Activated naive CD4-positive, alpha-beta T cell treated with anti-CD3 and anti-CD28 coated beads, Interleukin-2, amount 50 U/mL, for 72 hours (primary cell): ENCODE results near the gene COMMD3. TPM values are rescaled to one million over a fixed set of nuclear protein-coding genes. Genes with fewer than 3 reads are reported as not detected.

Experiments used
- ATAC-seq, 2 donors: fragments of 150-1000 bp; cut with Tn5 transposase; 2 replicates each; pipeline ENCODE4 v1.10.0; 2021; ENCODE audit warnings: mild to moderate bottlenecking in 2 of 2, moderate library complexity in 2 of 2
- DNase-seq, 2 donors: peaks; one replicate each; pipeline ENCODE4 v3.0.0; 2021 to 2022; ENCODE audit warnings: low spot score in 2 of 2
- H3K27ac Mint-ChIP-seq, 2 donors: one replicate each; pipeline ENCODE4 v1.8.0; 2022; ENCODE audit warnings: mild to moderate bottlenecking in 2 of 2, mixed read lengths in 2 of 2
- H3K36me3 Mint-ChIP-seq, 2 donors: one replicate each; pipeline ENCODE4 v1.8.0; 2022; ENCODE audit warnings: mixed read lengths in 2 of 2
- H3K9me3 Mint-ChIP-seq, 2 donors: one replicate each; pipeline ENCODE4 v1.8.0; 2022; ENCODE audit warnings: mixed read lengths in 2 of 2
- total RNA-seq, 2 donors: library from RNA; stranded (reverse); gene quantifications; one replicate each; pipeline ENCODE4 v1.2.3, GENCODE V29; 2022

Gene COMMD3
- total RNA-seq, 2 donors from 2014 or later, result 57.3 to 91.3 TPM

DNA sequence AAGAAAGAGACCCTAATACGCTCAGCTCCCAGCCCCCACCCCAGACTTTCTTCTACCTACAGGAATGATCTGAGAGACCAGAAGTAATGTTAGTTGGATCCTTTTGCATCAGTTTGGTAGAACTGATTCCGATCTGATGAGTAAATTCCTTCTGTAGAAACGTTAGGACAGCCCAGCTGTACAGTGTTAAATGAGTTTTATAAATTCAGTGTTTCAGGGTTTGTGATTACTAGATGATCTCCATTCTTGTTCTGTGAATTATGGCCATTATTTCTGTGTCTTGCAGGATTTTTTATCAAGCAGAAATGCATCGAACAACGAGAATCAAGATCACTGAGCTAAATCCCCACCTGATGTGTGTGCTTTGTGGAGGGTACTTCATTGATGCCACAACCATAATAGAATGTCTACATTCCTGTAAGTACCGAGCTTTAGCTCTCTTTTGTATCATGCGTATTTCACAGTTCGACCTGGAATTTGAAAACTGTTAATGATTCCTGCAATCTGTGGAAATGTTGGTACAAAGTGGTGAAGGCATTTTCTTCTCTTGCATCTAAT is 10.0 kb downstream of the COMMD3 start:
- Mint-ChIP-seq H3K36me3 (peaks cover 11 to 31% of the 10 kb centered on the region in 2 donors), H3K27ac (no peak overlapping the region), H3K9me3 (no peaks in the 10 kb centered on the region)
- ATAC-seq (no peak), DNase-seq (no peak)

DNA sequence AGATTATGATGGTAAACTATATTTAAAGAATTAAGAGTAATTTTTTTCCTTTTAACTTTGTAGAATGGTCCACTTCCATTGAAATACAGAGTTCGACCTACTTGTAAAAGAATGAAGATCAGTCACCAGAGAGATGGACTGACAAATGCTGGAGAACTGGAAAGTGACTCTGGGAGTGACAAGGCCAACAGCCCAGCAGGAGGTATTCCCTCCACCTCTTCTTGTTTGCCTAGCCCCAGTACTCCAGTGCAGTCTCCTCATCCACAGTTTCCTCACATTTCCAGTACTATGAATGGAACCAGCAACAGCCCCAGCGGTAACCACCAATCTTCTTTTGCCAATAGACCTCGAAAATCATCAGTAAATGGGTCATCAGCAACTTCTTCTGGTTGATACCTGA is 13.0 kb downstream of the COMMD3 start:
- ATAC-seq (no peak), DNase-seq (no peak)
- Mint-ChIP-seq H3K27ac (no peak overlapping the region), H3K36me3 (peaks cover 25 to 36% of the 10 kb centered on the region in 2 donors), H3K9me3 (peaks cover 3 to 7% of the 10 kb centered on the region in 2 donors)

DNA sequence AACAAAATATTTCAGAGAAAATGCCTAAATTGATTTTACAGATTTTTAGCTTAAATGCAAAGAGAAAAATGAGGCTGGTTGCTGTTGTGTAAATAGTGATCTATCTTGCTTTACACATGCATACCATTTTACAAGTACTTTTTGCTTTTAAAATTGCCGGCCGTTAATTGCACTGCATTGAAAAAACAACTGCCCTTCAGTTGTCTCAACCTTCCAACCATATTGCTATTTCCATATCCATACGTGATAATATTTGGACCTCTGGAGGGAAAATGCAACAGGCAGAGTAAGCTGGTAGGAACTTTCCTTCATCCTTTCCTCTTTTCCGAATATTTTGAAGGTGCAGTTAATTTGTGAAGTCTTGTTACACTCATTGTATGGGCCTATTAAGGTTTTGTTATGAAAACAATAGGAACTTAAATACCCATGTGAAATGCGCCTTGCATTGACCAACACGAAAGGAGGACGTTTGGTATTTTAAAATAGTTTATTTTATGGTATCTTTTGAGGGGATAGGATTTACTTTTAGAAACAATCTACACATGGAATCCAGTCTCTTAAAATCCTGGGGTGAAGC is 16.0 kb downstream of the COMMD3 start:
- ATAC-seq, result no peak
- Mint-ChIP-seq H3K36me3 (peaks cover 25% of the 10 kb centered on the region in 2 donors), H3K27ac (no peak overlapping the region)

DNA sequence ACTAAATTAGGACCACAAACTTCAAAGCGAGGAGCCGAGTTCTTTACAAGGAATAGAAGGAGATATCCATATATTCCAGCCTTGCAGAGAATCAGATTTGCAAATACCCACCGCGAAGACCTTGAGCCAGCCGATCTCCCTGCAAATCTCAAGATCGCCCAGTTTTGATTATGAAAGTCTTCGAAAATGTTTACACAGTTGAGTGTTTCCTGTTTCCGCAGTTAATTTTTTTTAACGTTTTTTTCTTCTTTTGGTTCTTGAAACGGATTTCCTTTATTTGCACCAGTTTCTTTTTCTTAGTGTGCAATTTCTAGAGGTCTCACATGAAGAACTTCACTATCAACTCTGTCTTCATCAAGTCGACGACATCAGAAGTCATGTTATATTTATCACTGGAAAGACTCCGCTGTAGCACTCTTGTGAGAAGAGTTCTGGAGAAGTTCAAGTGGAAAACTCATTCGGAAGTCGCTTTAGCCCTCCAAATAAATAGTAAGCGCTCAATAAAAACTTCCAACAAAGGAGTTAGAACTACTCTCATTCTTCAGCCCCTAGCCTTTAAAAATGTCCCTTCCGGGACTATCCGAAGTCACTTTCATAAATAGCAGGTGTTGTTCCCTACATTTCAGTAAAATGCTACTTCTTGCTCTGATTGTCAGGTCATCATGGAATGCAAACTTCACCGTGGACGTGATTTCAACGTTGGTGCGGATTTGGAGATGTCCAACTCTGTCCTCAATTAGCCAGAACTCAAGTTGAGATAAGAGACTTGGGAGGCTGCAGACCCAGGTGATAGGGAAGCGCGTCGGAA is 17.2 kb downstream of the COMMD3 start:
- DNase-seq (no peak), ATAC-seq (peak in 1 of 2 donors; percentile 18)
- H3K27ac Mint-ChIP-seq, result peak overlapping the region in 1 of 2 donors; percentile 38
- peaks cover 3 to 7% of the 10 kb centered on the region in 2 donors for H3K9me3 Mint-ChIP-seq
- peaks cover 25 to 28% of the 10 kb centered on the region in 2 donors for H3K36me3 Mint-ChIP-seq

More for the DNA sequence above, 16.0 kb downstream of the COMMD3 start:
- H3K9me3 Mint-ChIP-seq, result peaks cover 3 to 7% of the 10 kb centered on the region in 2 donors
- DNase-seq, result no peak

DNA sequence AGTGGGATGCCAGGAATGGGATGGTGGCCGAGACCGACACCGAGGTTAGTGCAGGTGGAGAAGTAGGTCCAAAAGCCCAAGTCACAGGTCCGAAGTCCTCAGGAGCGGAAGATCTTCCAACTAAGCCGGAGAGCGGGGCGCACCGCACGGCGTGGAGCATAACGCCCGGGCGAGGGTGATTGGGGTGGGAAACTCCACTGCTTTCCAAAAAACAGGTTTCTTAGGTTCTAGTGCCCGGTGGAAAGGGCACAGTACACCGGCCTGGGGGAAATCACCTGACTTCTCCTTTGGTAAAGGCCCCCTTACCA is 17.7 kb downstream of the COMMD3 start:
- peaks cover 3 to 7% of the 10 kb centered on the region in 2 donors for H3K9me3 Mint-ChIP-seq
- DNase-seq (no peak), ATAC-seq (no peak)
- peak overlapping the region in 1 of 2 donors; percentile 38 for H3K27ac Mint-ChIP-seq
- H3K36me3 Mint-ChIP-seq, result peaks cover 25 to 28% of the 10 kb centered on the region in 2 donors

DNA sequence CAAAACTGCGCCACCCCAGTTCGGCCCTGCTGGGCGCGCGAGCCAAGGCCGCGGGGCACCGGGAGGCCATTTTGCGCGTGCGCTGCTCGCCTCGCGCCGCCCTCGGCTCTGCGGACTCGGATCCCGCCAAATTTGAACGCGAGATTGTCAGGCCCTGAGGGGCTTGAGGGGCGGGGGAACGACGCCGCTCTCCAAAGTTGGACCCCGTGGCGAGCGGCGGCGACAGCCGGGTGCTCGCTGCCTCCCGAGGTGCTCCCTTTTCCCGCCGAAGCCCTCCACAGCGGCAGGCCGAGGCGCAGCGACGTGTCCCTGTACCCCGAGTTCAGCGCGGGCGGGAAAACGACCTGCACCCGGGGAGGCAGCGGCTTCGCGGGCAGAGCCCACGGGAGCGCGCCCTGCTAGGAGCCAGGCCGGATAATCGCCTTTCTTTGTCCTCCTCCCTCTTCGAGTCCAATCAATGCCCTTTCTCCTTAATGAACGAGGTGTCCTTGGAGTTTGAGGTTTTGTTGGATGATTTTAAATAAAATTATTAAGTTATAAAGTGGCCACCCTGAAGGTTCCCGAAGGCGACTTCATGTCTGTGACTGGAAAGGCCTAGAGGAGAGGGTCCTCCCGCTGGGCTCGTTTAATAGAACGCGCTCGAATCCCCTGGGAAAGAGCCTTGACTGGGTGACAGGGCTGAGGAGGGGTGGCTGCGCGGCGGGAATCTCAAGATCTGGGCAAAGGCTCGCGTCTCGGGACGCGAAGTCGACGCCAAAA is 18.4 kb downstream of the COMMD3 start:
- no peak for DNase-seq
- peaks cover 19 to 24% of the 10 kb centered on the region in 2 donors for H3K36me3 Mint-ChIP-seq
- H3K27ac Mint-ChIP-seq, result peak overlapping the region in 1 of 2 donors; percentile 63
- peaks cover 3 to 7% of the 10 kb centered on the region in 2 donors for H3K9me3 Mint-ChIP-seq
- ATAC-seq, result no peak

DNA sequence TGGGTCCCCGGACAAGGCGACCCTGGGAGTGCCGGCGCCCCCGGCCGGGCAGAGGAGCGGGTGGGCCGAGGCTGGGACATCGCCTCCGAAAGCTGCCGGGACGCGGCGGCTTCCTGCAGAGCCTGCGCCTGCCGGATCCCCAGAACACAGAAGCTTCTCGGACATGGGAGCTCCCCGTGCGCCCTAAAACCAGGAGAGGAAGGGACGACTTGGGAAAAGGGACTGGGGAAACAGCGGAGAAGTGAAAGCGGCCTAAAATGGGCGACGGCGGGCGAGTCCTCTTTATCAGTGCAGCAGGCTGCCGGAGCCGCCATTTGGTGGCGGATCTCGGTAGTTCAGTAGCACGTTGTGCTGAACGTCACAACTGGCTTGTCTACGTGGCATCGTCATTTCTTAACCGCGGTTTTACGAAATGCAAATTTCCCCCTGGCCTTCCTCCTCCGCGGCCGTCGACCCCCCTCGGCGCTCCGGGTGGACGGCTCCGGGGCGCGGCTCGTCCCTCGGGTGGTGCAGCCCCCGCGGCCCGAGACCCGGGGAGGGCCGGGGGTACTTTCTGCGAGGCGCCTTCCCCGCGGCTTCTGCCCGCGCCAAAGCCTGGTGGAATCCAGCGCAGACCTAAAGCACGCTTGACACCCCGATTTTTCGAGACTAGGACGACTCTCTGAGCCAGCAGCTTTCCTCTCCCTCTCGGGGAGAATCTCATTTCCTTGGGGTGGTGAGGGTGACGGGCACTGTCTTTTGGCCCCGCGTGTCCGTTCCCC is 19.2 kb downstream of the COMMD3 start:
- Mint-ChIP-seq H3K9me3 (peaks cover 3 to 7% of the 10 kb centered on the region in 2 donors), H3K27ac (peak overlapping the region in 1 of 2 donors; percentile 63), H3K36me3 (peaks cover 19 to 22% of the 10 kb centered on the region in 2 donors)
- DNase-seq (peak in 1 of 2 donors; percentile 55), ATAC-seq (peak; percentile 65 to 80)

DNA sequence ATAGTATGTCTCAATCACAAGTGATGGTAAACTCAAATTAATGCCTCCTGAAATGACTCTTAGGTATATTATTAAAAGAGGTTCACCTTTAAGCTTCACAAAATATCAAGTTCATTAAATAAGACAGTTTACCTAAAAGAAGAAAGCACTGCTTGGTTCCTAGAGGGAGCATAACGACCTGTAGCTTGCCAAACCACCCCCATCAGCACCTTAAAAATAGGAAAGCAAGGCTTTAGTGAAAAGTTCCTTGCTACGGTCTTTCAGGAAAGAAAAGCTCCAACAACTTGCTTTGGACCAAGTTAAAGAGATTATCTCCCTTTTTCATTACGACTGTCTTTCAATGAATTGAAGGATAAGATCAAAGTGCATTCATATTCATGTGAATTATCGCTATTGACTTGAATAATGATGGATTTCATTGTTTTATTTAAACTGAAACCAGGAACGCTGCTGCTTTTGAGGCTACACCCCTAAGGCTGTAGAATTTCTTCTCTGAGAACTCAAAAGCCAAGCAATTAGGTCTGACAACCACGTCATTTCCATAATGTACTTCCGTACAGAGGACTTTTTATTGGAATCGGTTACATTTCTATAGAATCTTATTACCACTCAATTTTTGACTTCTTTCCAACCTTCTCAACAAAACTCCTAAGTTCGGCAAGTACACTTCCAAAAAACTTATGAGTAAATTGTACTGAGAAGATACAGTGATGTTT is 22.2 kb downstream of the COMMD3 start:
- H3K36me3 Mint-ChIP-seq, result peaks cover 7 to 16% of the 10 kb centered on the region in 2 donors
- peaks cover 3 to 5% of the 10 kb centered on the region in 2 donors for H3K9me3 Mint-ChIP-seq
- H3K27ac Mint-ChIP-seq, result no peak overlapping the region
- ATAC-seq (no peak), DNase-seq (no peak)

DNA sequence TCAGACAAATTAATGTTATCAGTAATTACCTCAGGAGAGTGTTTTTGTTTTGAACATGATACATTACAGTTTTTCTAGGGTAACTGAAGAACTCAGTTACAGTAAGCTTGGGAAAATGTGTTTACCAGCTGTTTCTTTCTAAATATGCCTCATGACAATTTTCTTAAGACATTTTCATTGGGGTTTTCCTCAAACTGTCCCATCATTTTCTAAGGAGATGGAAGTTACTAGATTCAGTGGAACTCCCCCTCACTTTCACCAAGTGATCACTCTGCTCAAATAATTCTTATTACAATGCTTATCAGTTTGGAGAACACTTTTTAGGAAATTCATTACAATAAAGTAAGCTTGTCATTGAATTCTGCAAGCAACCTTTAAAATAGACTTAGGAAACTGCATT is 22.7 kb downstream of the COMMD3 start:
- no peak for ATAC-seq
- H3K9me3 Mint-ChIP-seq, result no peaks in the 10 kb centered on the region
- peaks cover 1 to 10% of the 10 kb centered on the region in 2 donors for H3K36me3 Mint-ChIP-seq
- DNase-seq, result no peak
- no peak overlapping the region for H3K27ac Mint-ChIP-seq

DNA sequence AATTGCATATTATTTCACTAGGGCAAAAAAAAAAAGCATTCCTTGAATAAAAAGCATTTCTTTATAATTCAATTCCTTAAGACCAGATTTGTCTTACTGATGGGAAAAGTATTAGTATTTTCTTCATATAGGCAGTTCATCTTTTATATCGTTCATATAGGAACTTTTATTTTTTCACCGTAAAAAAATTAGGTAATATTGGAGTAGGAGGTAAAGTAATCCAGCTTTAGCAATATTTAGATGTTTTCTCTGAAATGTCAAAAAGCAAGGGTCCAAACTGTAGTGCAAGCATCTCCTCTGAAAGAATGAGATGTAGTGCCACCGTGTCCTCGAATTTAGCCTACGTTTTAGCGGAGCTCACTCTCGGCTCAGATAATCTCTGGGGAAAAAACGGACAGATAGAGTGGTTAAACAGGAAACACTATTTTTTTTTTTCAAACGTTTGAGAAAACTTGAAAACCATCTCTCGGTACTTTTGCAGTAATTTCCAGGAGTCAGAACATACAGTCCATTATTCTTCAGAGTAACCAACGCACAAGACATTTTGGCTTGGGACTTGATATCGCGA is 23.7 kb downstream of the COMMD3 start:
- no peak for DNase-seq
- H3K27ac Mint-ChIP-seq, result peak overlapping the region; percentile 73 to 80
- peak in 1 of 2 donors; percentile 7 for ATAC-seq
- no peaks in the 10 kb centered on the region for H3K9me3 Mint-ChIP-seq
- peaks cover 6 to 18% of the 10 kb centered on the region in 2 donors for H3K36me3 Mint-ChIP-seq

DNA sequence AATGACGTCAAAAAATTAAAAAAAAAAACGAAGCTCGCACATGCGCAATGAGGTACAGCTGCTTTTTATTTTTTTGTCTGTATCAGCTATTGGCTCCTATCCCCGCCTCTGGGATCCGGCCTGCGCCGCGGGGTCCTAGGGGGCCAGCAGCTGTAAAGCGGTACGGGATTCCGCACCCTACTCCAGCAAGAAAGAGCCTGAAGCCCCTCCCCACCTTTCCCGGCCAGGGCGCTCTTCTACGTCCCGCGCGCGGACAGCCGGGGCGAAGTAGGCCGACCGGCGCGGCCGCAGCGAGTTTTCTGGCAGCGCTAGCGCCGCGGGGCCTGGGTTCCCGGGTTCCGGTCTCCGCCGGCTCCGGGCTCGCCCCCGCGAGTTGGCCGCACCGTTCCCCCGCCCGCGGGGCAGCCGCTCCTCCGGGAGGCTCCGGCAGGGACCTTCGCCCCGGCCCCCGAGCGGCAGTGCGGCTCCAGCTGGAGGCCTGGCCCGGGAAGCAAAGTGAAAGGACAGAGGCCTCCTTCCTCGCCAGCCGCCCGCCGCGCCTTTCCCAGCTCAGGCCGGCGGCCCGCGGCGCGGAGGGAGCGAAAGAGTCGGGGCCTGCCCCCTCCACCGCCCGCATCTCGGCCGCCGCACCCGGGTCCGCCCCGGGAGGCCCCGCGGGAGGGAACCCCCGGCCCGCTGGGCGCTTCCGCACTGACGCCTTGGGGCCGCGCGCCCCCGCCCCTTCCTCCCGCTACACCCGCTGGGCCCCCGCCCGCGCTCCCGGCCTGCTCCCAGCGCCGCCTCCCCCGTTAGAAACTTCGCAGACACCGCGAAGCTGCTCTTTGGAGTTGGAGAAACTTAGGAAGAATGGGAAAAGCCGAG is 24.4 kb downstream of the COMMD3 start:
- DNase-seq (peak; percentile 60 to 72), ATAC-seq (peak; percentile 68 to 78)
- Mint-ChIP-seq H3K36me3 (peaks cover 8 to 20% of the 10 kb centered on the region in 2 donors), H3K9me3 (no peaks in the 10 kb centered on the region), H3K27ac (peak overlapping the region; percentile 73 to 80)

DNA sequence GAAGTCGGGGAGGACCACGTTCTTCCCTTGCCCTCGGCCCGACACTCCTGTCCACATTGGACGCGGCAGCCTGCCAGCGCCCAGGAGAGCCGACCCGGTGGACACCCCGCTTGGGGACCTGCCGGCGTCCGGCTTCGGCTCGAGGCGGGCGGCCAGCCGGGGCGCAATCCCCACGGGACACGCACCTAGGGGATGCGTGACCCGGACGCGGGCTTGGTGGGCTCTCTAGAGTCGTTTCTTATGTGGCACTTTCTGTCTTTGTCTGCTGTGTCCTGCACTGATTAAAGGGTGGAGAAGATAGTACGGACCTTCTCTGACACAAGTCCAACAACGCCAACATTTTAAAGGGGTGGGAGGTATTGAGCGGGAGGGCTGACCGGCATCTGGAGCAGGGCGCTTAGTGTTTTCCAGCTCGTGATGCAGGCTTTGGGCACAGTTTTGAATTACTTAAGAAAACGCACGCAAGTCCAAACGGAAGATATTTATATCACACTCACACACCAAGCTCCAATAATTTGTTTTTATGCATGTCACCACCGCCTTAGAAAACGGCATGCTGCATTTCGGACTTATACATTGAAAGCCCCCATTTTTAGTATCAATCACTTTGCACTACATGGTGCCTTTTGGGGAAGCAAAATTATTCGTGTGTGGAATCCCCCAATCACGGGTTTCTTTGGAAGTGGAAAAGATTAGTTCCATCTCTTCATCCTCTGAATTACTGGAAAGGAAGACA is 25.2 kb downstream of the COMMD3 start:
- H3K9me3 Mint-ChIP-seq, result peaks cover 2 to 3% of the 10 kb centered on the region in 2 donors
- DNase-seq (no peak), ATAC-seq (peak; percentile 6 to 19)
- peaks cover 14 to 27% of the 10 kb centered on the region in 2 donors for H3K36me3 Mint-ChIP-seq
- no peak overlapping the region for H3K27ac Mint-ChIP-seq

DNA sequence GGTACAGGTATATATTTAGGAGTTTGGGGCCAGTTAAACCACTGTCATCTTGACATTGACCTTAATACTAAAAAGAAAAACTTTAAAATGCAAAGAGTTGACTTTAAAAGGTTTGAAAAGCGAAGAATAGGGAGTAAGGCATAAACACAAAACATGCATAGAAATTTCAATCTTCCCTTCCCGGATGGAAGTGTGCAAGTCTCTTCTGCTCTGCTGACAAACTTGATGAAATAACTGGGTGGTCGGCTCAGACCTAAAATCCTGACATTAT is 25.7 kb downstream of the COMMD3 start:
- ATAC-seq, result no peak
- Mint-ChIP-seq H3K9me3 (peaks cover 3 to 5% of the 10 kb centered on the region in 2 donors), H3K36me3 (peaks cover 17 to 27% of the 10 kb centered on the region in 2 donors), H3K27ac (no peak overlapping the region)
- DNase-seq, result no peak

DNA sequence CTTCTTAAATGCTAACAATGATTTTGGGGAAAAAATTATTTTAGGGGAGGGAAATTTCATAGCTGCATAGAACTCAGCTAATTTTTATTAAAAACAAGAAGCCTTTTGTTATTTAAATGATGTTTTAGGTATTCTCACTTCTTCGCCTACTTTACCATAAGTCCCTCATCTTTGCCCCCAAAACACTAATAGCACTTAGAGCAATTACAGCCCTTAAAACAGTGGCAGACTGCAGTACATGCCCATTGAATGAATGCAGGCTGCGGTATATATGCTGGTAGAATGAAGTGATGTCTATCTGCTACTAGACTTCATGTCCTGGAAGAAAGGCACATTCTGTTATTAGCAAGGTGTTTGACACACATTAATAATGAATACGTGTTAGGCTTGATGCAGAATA is 26.2 kb downstream of the COMMD3 start:
- no peak for ATAC-seq
- Mint-ChIP-seq H3K27ac (no peak overlapping the region), H3K9me3 (peaks cover 3 to 5% of the 10 kb centered on the region in 2 donors), H3K36me3 (peaks cover 17 to 21% of the 10 kb centered on the region in 2 donors)
- DNase-seq, result no peak
